Esophagus (tissue), 2 donors: ENCODE results near the gene MYH15. TPM values are rescaled to one million over a fixed set of nuclear protein-coding genes. Genes with fewer than 3 reads are reported as not detected.
A peak's percentile ranks its signal among the peaks of the same experiment; 100 is the strongest.

Experiments
- H3K27ac ChIP-seq, 2 donors: one replicate each; pipeline ENCODE4 v1.5.1; 2013; ENCODE audit warnings: low read depth in 2 of 2, mild to moderate bottlenecking in 2 of 2, inconsistent platforms in 1 of 2, low read length in 1 of 2, moderate library complexity in 1 of 2
- H3K27me3 ChIP-seq, 2 donors: one replicate each; pipeline ENCODE4 v1.6.1; 2013; ENCODE audit warnings: low read length in 2 of 2, control low read depth in 1 of 2, mild to moderate bottlenecking in 1 of 2; ENCODE audit not compliant: insufficient read depth in 2 of 2, control insufficient read depth in 1 of 2
- H3K36me3 ChIP-seq, 2 donors: one replicate each; pipeline ENCODE4 v1.6.1; 2013; ENCODE audit warnings: low read length in 1 of 2; ENCODE audit not compliant: control insufficient read depth in 2 of 2, insufficient read depth in 2 of 2
- H3K4me1 ChIP-seq, 2 donors: one replicate each; pipeline ENCODE4 v1.6.1; 2013; ENCODE audit warnings: low read length in 1 of 2; ENCODE audit not compliant: control insufficient read depth in 2 of 2, insufficient read depth in 2 of 2
- H3K4me3 ChIP-seq, 2 donors: one replicate each; pipeline ENCODE4 v1.5.1; 2013; ENCODE audit warnings: low read length in 2 of 2, mild to moderate bottlenecking in 2 of 2, low read depth in 1 of 2, moderate library complexity in 1 of 2
- H3K9me3 ChIP-seq, 2 donors: one replicate each; pipeline ENCODE4 v1.6.1; 2013; ENCODE audit warnings: mild to moderate bottlenecking in 2 of 2, low read depth in 1 of 2, low read length in 1 of 2, moderate library complexity in 1 of 2; ENCODE audit not compliant: control insufficient read depth in 2 of 2, insufficient read depth in 1 of 2
- WGBS, 2 donors: extraction: QIAGEN DNeasy Blood & Tissue Kit; methylation state at CpG; one replicate each; pipeline ENCODE4 v1.1.7; 2013; 5-methylcytosine and 5-hydroxymethylcytosine counted together
- polyA plus RNA-seq, 2 donors: library from polyadenylated mRNA; stranded (reverse); fragments of 200-250 nt; gene quantifications; one replicate each; pipeline ENCODE4 v1.2.3, GENCODE V29; 2013
- donor health status: healthy with polysubstance abuse.
- donor health status: Bipolar disorder and iron deficiency.

Gene MYH15
- polyA plus RNA-seq, 2 donors: 0.01 to 0.02 TPM

- no peaks in the 10 kb centered on the region for H3K9me3 ChIP-seq
- no peak overlapping the region for H3K27ac ChIP-seq
- H3K4me3 ChIP-seq: no peak overlapping the region
- WGBS, 2 donors: 60 to 61% methylated on average over 4 of the region's 4 CpGs
- no peaks in the 10 kb centered on the region for H3K36me3 ChIP-seq
- H3K27me3 ChIP-seq: no peaks in the 10 kb centered on the region
- no peaks in the 10 kb centered on the region for H3K4me1 ChIP-seq
These were observed 106.6 kb downstream of the MYH15 start for GRCh38 chr3:108403686-108404345.

GRCh38 chr3:108403198-108403597 is 107.2 kb downstream of the MYH15 start:
- Histone ChIP-seq H3K9me3 (no peaks in the 10 kb centered on the region), H3K27ac (no peak overlapping the region)
- WGBS, 2 donors: 41 to 52% methylated on average over 1 of the region's 1 CpG

DNA sequence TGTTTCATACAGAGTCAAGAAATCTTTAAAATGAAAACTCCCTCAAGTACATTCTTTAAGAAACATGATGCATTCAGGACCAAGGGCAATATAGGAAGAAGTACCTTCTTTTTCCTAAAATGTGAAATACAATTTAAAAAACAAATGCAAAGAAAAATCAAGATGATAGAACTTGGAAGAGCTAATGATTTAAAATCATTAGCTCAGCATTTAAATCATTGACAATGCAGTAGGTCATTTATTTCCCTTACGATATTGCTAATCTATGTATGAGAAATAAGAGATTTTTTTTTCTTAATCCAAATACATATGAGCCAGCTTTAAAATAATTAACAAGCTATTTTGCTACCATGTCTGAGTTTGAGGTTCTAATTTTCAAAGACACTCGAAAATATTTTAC is 108.6 kb downstream of the MYH15 start:
- Histone ChIP-seq H3K27me3 (no peaks in the 10 kb centered on the region), H3K36me3 (no peaks in the 10 kb centered on the region), H3K9me3 (no peaks in the 10 kb centered on the region), H3K4me3 (no peak overlapping the region), H3K4me1 (no peaks in the 10 kb centered on the region), H3K27ac (no peak overlapping the region)
- WGBS, 2 donors: 93% methylated on average over 2 of the region's 2 CpGs

More at GRCh38 chr3:108403198-108403597, 107.2 kb downstream of the MYH15 start:
- Histone ChIP-seq H3K27me3 (no peaks in the 10 kb centered on the region), H3K4me3 (no peak overlapping the region), H3K4me1 (no peaks in the 10 kb centered on the region), H3K36me3 (no peaks in the 10 kb centered on the region)

DNA sequence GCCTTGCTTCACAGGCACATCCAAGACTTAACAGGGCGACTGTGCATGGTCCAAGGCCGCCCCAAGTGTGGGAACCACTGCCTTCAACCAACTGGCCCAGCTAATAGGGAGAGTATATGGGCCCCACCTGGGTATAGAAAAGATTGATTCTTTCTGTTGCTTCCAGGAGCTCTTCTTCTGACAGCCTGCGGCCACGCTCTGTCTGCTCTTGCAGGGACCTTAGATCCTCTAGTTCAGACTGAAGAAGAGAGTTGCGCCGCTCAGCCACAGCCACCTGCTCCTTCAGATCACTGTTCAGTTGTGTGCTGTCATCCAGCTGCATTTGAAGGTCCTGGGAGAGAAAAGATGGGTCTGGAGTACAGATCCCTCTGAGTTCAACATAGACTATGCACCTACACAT is 111.9 kb downstream of the MYH15 start:
- Histone ChIP-seq H3K4me1 (no peaks in the 10 kb centered on the region), H3K9me3 (no peaks in the 10 kb centered on the region), H3K36me3 (no peaks in the 10 kb centered on the region), H3K27me3 (no peaks in the 10 kb centered on the region), H3K27ac (no peak overlapping the region), H3K4me3 (no peak overlapping the region)
- WGBS, 2 donors: 96% methylated on average over 6 of the region's 6 CpGs

DNA sequence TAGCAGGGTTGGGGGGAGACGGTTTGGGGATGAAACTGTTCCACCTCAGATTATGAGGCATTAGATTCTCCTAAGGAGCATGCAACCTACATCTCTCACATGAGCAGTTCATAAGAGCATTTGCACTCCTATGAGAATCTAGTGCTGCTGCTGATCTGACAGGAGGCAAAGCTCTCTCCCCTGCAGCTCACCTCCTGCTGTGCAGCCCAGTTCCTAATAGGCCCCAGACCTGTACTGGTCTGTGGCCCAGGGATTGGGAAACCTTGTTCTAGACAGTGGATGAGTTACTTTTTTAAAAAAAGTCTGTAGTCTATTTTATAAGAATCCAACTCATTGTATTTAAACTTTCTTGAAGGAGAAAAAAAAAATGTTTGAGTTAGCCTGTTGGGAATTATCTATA is 114.1 kb downstream of the MYH15 start:
- H3K4me1 ChIP-seq: no peaks in the 10 kb centered on the region
- 93 to 97% methylated on average over 1 of the region's 1 CpG for WGBS, 2 donors

DNA sequence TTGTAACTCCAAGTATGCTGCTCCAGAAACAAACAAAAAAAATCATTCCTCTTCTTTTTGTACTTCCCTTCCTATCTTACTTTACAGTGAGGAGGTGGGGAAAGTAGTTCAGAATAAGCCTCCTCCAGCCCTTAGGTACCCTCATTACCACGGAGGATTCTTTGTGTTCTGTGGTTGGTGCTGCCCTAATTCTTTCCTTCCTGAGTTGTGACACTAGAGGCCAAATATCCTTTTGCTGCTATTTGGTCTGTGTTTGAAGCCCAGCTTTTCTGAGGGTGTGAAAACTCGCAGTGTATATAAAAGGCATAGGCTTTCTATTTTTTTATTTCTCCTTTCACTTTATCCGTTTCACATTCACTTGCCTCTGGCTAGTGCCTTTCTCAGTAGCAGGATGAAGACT is 115.8 kb downstream of the MYH15 start:
- 54 to 59% methylated on average over 3 of the region's 3 CpGs for WGBS, 2 donors
- no peaks in the 10 kb centered on the region for H3K36me3 ChIP-seq
- H3K9me3 ChIP-seq: no peaks in the 10 kb centered on the region
- no peaks in the 10 kb centered on the region for H3K27me3 ChIP-seq
- no peak overlapping the region for H3K27ac ChIP-seq
- H3K4me1 ChIP-seq: no peaks in the 10 kb centered on the region
- no peak overlapping the region for H3K4me3 ChIP-seq

More for the DNA sequence above, 114.1 kb downstream of the MYH15 start:
- Histone ChIP-seq H3K27ac (no peak overlapping the region), H3K4me3 (no peak overlapping the region), H3K9me3 (no peaks in the 10 kb centered on the region), H3K36me3 (no peaks in the 10 kb centered on the region), H3K27me3 (no peaks in the 10 kb centered on the region)

GRCh38 chr3:108394016-108394415 is 116.4 kb downstream of the MYH15 start:
- Histone ChIP-seq H3K4me1 (no peaks in the 10 kb centered on the region), H3K9me3 (no peaks in the 10 kb centered on the region), H3K4me3 (no peak overlapping the region), H3K36me3 (no peaks in the 10 kb centered on the region), H3K27ac (no peak overlapping the region), H3K27me3 (no peaks in the 10 kb centered on the region)
- 58 to 72% methylated on average over 2 of the region's 2 CpGs for WGBS, 2 donors

DNA sequence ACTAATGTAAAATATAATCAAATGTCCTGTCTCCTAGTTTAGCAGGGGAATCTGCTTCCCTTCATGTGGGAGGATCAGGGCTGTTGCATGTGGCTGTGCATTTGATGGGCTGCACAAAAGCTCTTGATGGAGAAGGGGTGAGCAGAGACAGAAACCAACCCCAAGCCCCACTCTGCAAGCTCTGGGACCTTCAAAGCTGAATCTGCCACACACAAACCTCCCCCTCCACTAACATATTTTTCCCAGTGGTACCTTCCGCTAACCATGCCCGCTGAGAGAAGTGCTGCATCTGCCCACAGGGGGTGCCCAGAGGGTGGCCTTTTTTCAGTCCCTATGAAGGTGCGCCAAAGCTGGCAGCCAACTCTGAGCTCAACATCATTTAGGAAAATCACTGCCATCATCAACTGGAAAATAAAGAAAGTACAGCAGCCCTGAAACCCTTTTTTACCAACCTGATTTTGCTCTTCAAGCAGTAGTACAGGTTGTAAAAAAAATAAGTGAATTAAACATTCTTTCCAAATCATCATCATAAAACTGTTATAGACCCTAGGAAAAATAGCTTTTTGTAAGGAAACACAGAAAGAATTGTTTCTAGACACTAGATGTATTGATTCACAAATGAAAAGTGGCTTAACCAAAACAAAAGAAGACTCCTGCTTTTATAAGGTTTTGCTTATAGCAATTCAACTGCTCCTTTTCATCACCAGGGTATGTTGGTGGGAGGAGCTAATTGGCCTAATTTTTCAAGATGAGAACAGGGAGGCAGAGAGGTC is 117.1 kb downstream of the MYH15 start:
- no peak overlapping the region for H3K4me3 ChIP-seq
- H3K36me3 ChIP-seq: no peaks in the 10 kb centered on the region
- H3K4me1 ChIP-seq: no peaks in the 10 kb centered on the region
- WGBS, 2 donors: 59 to 61% methylated on average over 3 of the region's 3 CpGs
- no peaks in the 10 kb centered on the region for H3K27me3 ChIP-seq
- no peak overlapping the region for H3K27ac ChIP-seq
- H3K9me3 ChIP-seq: no peaks in the 10 kb centered on the region

- Histone ChIP-seq H3K9me3 (no peaks in the 10 kb centered on the region), H3K4me1 (no peaks in the 10 kb centered on the region), H3K36me3 (no peaks in the 10 kb centered on the region), H3K27ac (peak overlapping the region; percentile 24 to 33), H3K27me3 (no peaks in the 10 kb centered on the region), H3K4me3 (no peak overlapping the region)
- 38 to 49% methylated on average over 3 of the region's 3 CpGs for WGBS, 2 donors
These were observed 118.3 kb downstream of the MYH15 start for GRCh38 chr3:108391917-108392593.
